Measurements from ENCODE around the gene MXRA5. TPM values are rescaled to one million over a fixed set of nuclear protein-coding genes. Genes with fewer than 3 reads are reported as not detected.
"Not testable (repeated sequence)": the region's sequence is repeated elsewhere in the genome, so short reads cannot be mapped to it uniquely, and the experiment has no call there.

Gene MXRA5
- total RNA-seq, 2 experiments from 2014 or later: not detected

GRCh38 chrX:3379111-3379510, 32.7 kb upstream of the MXRA5 start:
- Histone ChIP-seq H2AFZ (ENCODE audit: low read length) (no peak overlapping the region), H3K4me2 (ENCODE audit: low read length) (no peak overlapping the region), H3K4me1 (ENCODE audit: insufficient read depth, low read length, poor library complexity, severe bottlenecking) (no peaks in the 10 kb centered on the region), H3K79me2 (ENCODE audit: insufficient read depth, low read depth, low read length) (no peaks in the 10 kb centered on the region), H3K4me3 (ENCODE audit: low read depth, low read length, poor library complexity, severe bottlenecking) (no peak overlapping the region), H4K20me1 (ENCODE audit: insufficient read depth, low read length) (no peaks in the 10 kb centered on the region), H3K36me3 (ENCODE audit: insufficient read depth, low read length) (no peaks in the 10 kb centered on the region), H3K27ac (ENCODE audit: low read depth, low read length, poor library complexity, severe bottlenecking) (no peak overlapping the region), H3K9me2 (ENCODE audit: insufficient read depth, low read length) (no peaks in the 10 kb centered on the region), H3K9me3 (ENCODE audit: low read length) (no peaks in the 10 kb centered on the region)
- BruUV-seq (replicated peaks): no TSS peak
- ChIA-PET POLR2A (no interaction called here), CTCF (ENCODE audit: unreplicated experiment) (no interaction called here)
- TF ChIP-seq CTCF (conservative IDR thresholded peaks at IDR 0.05; ENCODE audit: low read length) (no peak), EZH2phosphoT487 (IDR thresholded peaks at IDR 0.05; ENCODE audit: borderline replicate concordance, low read depth, low read length) (no peak)
- intact Hi-C loops (cut with micrococcal nuclease; ENCODE audit: unreplicated experiment): no loop called here
- no peak for DNase-seq (ENCODE audit: low spot score)

- no peak for TF ChIP-seq EZH2phosphoT487 (IDR thresholded peaks at IDR 0.05; ENCODE audit: borderline replicate concordance, low read depth, low read length)
- no peak for TF ChIP-seq CTCF (conservative IDR thresholded peaks at IDR 0.05; ENCODE audit: low read length)
- Histone ChIP-seq H3K9me2 (ENCODE audit: insufficient read depth, low read length) (no peaks in the 10 kb centered on the region), H3K36me3 (ENCODE audit: insufficient read depth, low read length) (no peaks in the 10 kb centered on the region), H3K27ac (ENCODE audit: low read depth, low read length, poor library complexity, severe bottlenecking) (no peak overlapping the region), H3K4me3 (ENCODE audit: low read depth, low read length, poor library complexity, severe bottlenecking) (no peak overlapping the region), H2AFZ (ENCODE audit: low read length) (no peak overlapping the region), H3K79me2 (ENCODE audit: insufficient read depth, low read depth, low read length) (no peaks in the 10 kb centered on the region), H3K4me2 (ENCODE audit: low read length) (no peak overlapping the region), H3K4me1 (ENCODE audit: insufficient read depth, low read length, poor library complexity, severe bottlenecking) (no peaks in the 10 kb centered on the region), H4K20me1 (ENCODE audit: insufficient read depth, low read length) (no peaks in the 10 kb centered on the region), H3K9me3 (ENCODE audit: low read length) (no peaks in the 10 kb centered on the region)
- intact Hi-C loops (cut with micrococcal nuclease; ENCODE audit: unreplicated experiment): no loop called here
- BruUV-seq (replicated peaks): no TSS peak
- POLR2A ChIA-PET: no interaction called here
- CTCF ChIA-PET (ENCODE audit: unreplicated experiment): no interaction called here
- DNase-seq (ENCODE audit: low spot score): no peak
Observed at GRCh38 chrX:3378156-3378555, 31.7 kb upstream of the MXRA5 start.

GRCh38 chrX:3377560-3377959, 31.1 kb upstream of the MXRA5 start:
- TF ChIP-seq CTCF (conservative IDR thresholded peaks at IDR 0.05; ENCODE audit: low read length) (no peak), EZH2phosphoT487 (IDR thresholded peaks at IDR 0.05; ENCODE audit: borderline replicate concordance, low read depth, low read length) (no peak)
- no peak overlapping the region for H3K4me3 ChIP-seq (ENCODE audit: low read depth, low read length, poor library complexity, severe bottlenecking)
- no peaks in the 10 kb centered on the region for H3K79me2 ChIP-seq (ENCODE audit: insufficient read depth, low read depth, low read length)
- H4K20me1 ChIP-seq (ENCODE audit: insufficient read depth, low read length): no peaks in the 10 kb centered on the region
- H3K9me3 ChIP-seq (ENCODE audit: low read length): no peaks in the 10 kb centered on the region
- intact Hi-C loops (cut with micrococcal nuclease; ENCODE audit: unreplicated experiment): no loop called here
- no peak overlapping the region for H3K4me2 ChIP-seq (ENCODE audit: low read length)
- ChIA-PET CTCF (ENCODE audit: unreplicated experiment) (no interaction called here), POLR2A (no interaction called here)
- H2AFZ ChIP-seq (ENCODE audit: low read length): no peak overlapping the region
- BruUV-seq (replicated peaks): no TSS peak
- no peak overlapping the region for H3K27ac ChIP-seq (ENCODE audit: low read depth, low read length, poor library complexity, severe bottlenecking)
- H3K36me3 ChIP-seq (ENCODE audit: insufficient read depth, low read length): no peaks in the 10 kb centered on the region
- no peaks in the 10 kb centered on the region for H3K9me2 ChIP-seq (ENCODE audit: insufficient read depth, low read length)
- no peak for DNase-seq (ENCODE audit: low spot score)
- H3K4me1 ChIP-seq (ENCODE audit: insufficient read depth, low read length, poor library complexity, severe bottlenecking): no peaks in the 10 kb centered on the region

- BruUV-seq (replicated peaks); H3K9me3 ChIP-seq (ENCODE audit: low read length); H3K9me2 ChIP-seq (ENCODE audit: insufficient read depth, low read length); DNase-seq (ENCODE audit: low spot score); H3K4me1 ChIP-seq (ENCODE audit: insufficient read depth, low read length, poor library complexity, severe bottlenecking); CTCF ChIA-PET (ENCODE audit: unreplicated experiment); H2AFZ ChIP-seq (ENCODE audit: low read length); H4K20me1 ChIP-seq (ENCODE audit: insufficient read depth, low read length); intact Hi-C loops (cut with micrococcal nuclease; ENCODE audit: unreplicated experiment); H3K4me3 ChIP-seq (ENCODE audit: low read depth, low read length, poor library complexity, severe bottlenecking); H3K36me3 ChIP-seq (ENCODE audit: insufficient read depth, low read length); H3K4me2 ChIP-seq (ENCODE audit: low read length); H3K27ac ChIP-seq (ENCODE audit: low read depth, low read length, poor library complexity, severe bottlenecking); H3K79me2 ChIP-seq (ENCODE audit: insufficient read depth, low read depth, low read length): not testable (repeated sequence)
- POLR2A ChIA-PET: interaction anchor here (0.7 kb wide), 1 partner anchor 252 kb away, joined by 3 read pairs; no protein-coding TSS in a partner anchor
Observed at GRCh38 chrX:3375878-3376508, 29.5 kb upstream of the MXRA5 start.

All from OCI-LY7 (cell line).